Measurements from ENCODE around the gene PCCA. TPM values are rescaled to one million over a fixed set of nuclear protein-coding genes. Genes with fewer than 3 reads are reported as not detected.

Gene PCCA
- total and polyA plus RNA-seq, 2 donors (not counting 3 experiments of a cell fraction or from before 2014, with no cell fraction given): 5.7 to 20.2 TPM

DNA sequence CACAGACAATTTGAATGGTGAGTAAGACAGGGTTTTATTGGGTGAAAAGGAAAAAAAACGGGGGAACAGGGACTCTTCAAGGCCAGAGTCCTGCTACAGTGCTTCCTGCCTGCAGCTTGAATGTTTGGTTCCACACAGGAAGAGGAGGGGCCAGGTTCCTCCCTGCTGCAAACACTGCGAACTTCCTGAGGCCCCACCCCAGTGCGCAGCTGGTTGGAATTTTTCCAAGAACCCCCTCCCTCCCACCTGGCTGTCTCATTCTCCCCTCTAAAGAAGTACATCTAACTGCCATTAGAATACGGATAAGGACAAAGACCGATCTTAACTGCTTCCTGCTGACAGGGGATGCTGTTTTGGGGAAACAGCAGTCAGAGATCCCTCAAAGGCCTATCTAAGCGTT lies 314.8 kb downstream of the PCCA start:
- FAIRE-seq: no peak
- ChIA-PET POLR2A (no interaction called here), CTCF (interaction anchor here (1.6 kb wide), 1 partner anchor 14 kb away, joined by 4 read pairs; no protein-coding TSS in a partner anchor)
- Histone ChIP-seq H3K4me2 (ENCODE audit: insufficient read depth, low read length) (no peak overlapping the region), H3K79me2 (ENCODE audit: control insufficient read depth, insufficient read depth, low read length) (no peaks in the 10 kb centered on the region), H2AFZ (ENCODE audit: low read depth, low read length) (no peak overlapping the region), H3K4me1 (ENCODE audit: control insufficient read depth, extremely low read depth, insufficient read depth, low read length) (no peaks in the 10 kb centered on the region), H3K27me3 (ENCODE audit: control insufficient read depth in 2 of 2, insufficient read depth in 2 of 2, low read length in 2 of 2) (no peaks in the 10 kb centered on the region), H3K36me3 (ENCODE audit: control insufficient read depth in 2 of 2, extremely low read depth in 1 of 2, insufficient read depth in 2 of 2, low read length in 2 of 2) (no peaks in the 10 kb centered on the region), H3K9me3 (replicated peaks; ENCODE audit: control insufficient read depth, insufficient read depth, low read length) (no peaks in the 10 kb centered on the region), H3K9ac (replicated peaks; ENCODE audit: extremely low read depth, insufficient read depth, low read length) (no peak overlapping the region), H3K4me3 (replicated peaks in 1 of 3; ENCODE audit: insufficient read depth in 1 of 3, low read depth in 1 of 3, low read length in 3 of 3) (no peak overlapping the region), H4K20me1 (replicated peaks; ENCODE audit: control insufficient read depth, extremely low read depth, insufficient read depth, low read length) (no peaks in the 10 kb centered on the region), H3K9me1 (replicated peaks; ENCODE audit: control insufficient read depth, extremely low read depth, insufficient read depth, low read length) (no peaks in the 10 kb centered on the region), H3K27ac (ENCODE audit: insufficient read depth, low read depth, low read length) (no peak overlapping the region)
- TF ChIP-seq, protein P1, sequence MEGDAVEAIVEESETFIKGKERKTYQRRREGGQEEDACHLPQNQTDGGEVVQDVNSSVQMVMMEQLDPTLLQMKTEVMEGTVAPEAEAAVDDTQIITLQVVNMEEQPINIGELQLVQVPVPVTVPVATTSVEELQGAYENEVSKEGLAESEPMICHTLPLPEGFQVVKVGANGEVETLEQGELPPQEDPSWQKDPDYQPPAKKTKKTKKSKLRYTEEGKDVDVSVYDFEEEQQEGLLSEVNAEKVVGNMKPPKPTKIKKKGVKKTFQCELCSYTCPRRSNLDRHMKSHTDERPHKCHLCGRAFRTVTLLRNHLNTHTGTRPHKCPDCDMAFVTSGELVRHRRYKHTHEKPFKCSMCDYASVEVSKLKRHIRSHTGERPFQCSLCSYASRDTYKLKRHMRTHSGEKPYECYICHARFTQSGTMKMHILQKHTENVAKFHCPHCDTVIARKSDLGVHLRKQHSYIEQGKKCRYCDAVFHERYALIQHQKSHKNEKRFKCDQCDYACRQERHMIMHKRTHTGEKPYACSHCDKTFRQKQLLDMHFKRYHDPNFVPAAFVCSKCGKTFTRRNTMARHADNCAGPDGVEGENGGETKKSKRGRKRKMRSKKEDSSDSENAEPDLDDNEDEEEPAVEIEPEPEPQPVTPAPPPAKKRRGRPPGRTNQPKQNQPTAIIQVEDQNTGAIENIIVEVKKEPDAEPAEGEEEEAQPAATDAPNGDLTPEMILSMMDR (IDR thresholded peaks at IDR 0.05; ENCODE audit: extremely low read depth in 1 of 2, insufficient read depth in 1 of 2, low read depth in 1 of 2, low read length in 2 of 2): no peak
- TF ChIP-seq JUN (IDR thresholded peaks at IDR 0.05; ENCODE audit: borderline replicate concordance, insufficient read depth, insufficient read length, low read depth): no peak
- no peak for TF ChIP-seq FOS (IDR thresholded peaks at IDR 0.05; ENCODE audit: borderline replicate concordance, insufficient read depth, low read length)
- no peak for TF ChIP-seq MYC (IDR thresholded peaks at IDR 0.05; ENCODE audit: low read depth, low read length)
- TF ChIP-seq, protein P2, sequence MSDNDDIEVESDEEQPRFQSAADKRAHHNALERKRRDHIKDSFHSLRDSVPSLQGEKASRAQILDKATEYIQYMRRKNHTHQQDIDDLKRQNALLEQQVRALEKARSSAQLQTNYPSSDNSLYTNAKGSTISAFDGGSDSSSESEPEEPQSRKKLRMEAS (IDR thresholded peaks at IDR 0.05; ENCODE audit: insufficient read depth, insufficient read length): no peak
- no peak for TF ChIP-seq POLR2AphosphoS5 (IDR thresholded peaks at IDR 0.05; ENCODE audit: insufficient read depth, low read depth, low read length)
- no peak for TF ChIP-seq GATA2 (IDR thresholded peaks at IDR 0.05; ENCODE audit: insufficient read depth, insufficient read length, low read depth, low read length)
- no peak for TF ChIP-seq POLR2A (IDR thresholded peaks at IDR 0.05; ENCODE audit: low read depth, low read length)
- TF ChIP-seq EZH2 (IDR thresholded peaks at IDR 0.05; ENCODE audit: borderline replicate concordance, low read depth, low read length, severe bottlenecking): no peak
- dilution Hi-C loops (cut with MboI; ENCODE audit: extremely low pct_ligation_motif_present, low sequenced_read_pairs) (no loop called here), intact Hi-C loops (cut with micrococcal nuclease) (no loop called here)
- DNase-seq (ENCODE audit: low read depth, low spot score): no peak
- no TSS peak for BruUV-seq (replicated peaks)
